ENCODE results near the gene MYO1F.

GRCh38 chr19:8519388-8519787 lies 57.9 kb downstream of the MYO1F start:
- TF ChIP-seq EZH2 (IDR thresholded peaks at IDR 0.05; ENCODE audit: insufficient read depth, poor library complexity, severe bottlenecking): no peak
- TF ChIP-seq EZH2phosphoT487 (IDR thresholded peaks at IDR 0.05; ENCODE audit: insufficient read depth, low read depth): no peak
